GM18951 (cell line): ENCODE results near the gene TBC1D10A.

Experiments used
- POLR2A ChIP-seq: IDR thresholded peaks from 4 replicates; pipeline ENCODE4 v1.6.1; 2011; ENCODE audit warnings: mild to moderate bottlenecking; ENCODE audit not compliant: insufficient read length, insufficient read depth; ENCODE audit errors: extremely low read depth
- in situ Hi-C: fragments of 300-500 bp; cut with MboI; formaldehyde crosslinking; loops from one replicate; pipeline ENCODE4 v1.12.0; 2022; ENCODE audit warnings: low sequenced_read_pairs, mixed read lengths, inconsistent platforms; ENCODE audit not compliant: unreplicated experiment

Gene TBC1D10A

GRCh38 chr22:30326706-30327362, at the start of gene TBC1D10A:
TBC1D10A (minus strand) TSS chr22:30326941; CDS start chr22:30326881, 60 bp downstream.
- in situ Hi-C loops = no loop called here
- peak; percentile 80 for TF ChIP-seq POLR2A

GRCh38 chr22:30375312-30375849, 48.6 kb upstream of the TBC1D10A start:
- TF ChIP-seq POLR2A = no peak
- in situ Hi-C loops = loop anchor here (25.0 kb wide), 1 partner anchor 263 kb away; no protein-coding TSS in a partner anchor

GRCh38 chr22:30373331-30374325, 46.9 kb upstream of the TBC1D10A start:
- no peak for TF ChIP-seq POLR2A
- in situ Hi-C loops = no loop called here

GRCh38 chr22:30372915-30373314, 46.2 kb upstream of the TBC1D10A start:
- no peak for TF ChIP-seq POLR2A

GRCh38 chr22:30371981-30372380, 45.2 kb upstream of the TBC1D10A start:
- in situ Hi-C loops = no loop called here
- no peak for TF ChIP-seq POLR2A

More at GRCh38 chr22:30372915-30373314, 46.2 kb upstream of the TBC1D10A start:
- in situ Hi-C loops = no loop called here

GRCh38 chr22:30371321-30371720, 44.6 kb upstream of the TBC1D10A start:
- in situ Hi-C loops = no loop called here
- TF ChIP-seq POLR2A = no peak

- TF ChIP-seq POLR2A = no peak
- in situ Hi-C loops = no loop called here
Observed at GRCh38 chr22:30370641-30371230, 44.0 kb upstream of the TBC1D10A start.

- in situ Hi-C loops = no loop called here
- no peak for TF ChIP-seq POLR2A
Observed at GRCh38 chr22:30368420-30368819, 41.7 kb upstream of the TBC1D10A start.

- in situ Hi-C loops = no loop called here
Observed at GRCh38 chr22:30365891-30366290, 39.1 kb upstream of the TBC1D10A start.

GRCh38 chr22:30362651-30363281, 36.0 kb upstream of the TBC1D10A start:
- TF ChIP-seq POLR2A = no peak
- in situ Hi-C loops = no loop called here

More at GRCh38 chr22:30365891-30366290, 39.1 kb upstream of the TBC1D10A start:
- no peak for TF ChIP-seq POLR2A

GRCh38 chr22:30361916-30362650, 35.3 kb upstream of the TBC1D10A start:
- TF ChIP-seq POLR2A = no peak
- in situ Hi-C loops = no loop called here

GRCh38 chr22:30358541-30358940, 31.8 kb upstream of the TBC1D10A start:
- TF ChIP-seq POLR2A = no peak
- in situ Hi-C loops = no loop called here

GRCh38 chr22:30357650-30358215, 31.0 kb upstream of the TBC1D10A start:
- no peak for TF ChIP-seq POLR2A
- in situ Hi-C loops = no loop called here
